Stomach (tissue), 9 donors: Measurements from ENCODE around the gene SUSD2. TPM values are rescaled to one million over a fixed set of nuclear protein-coding genes. Genes with fewer than 3 reads are reported as not detected.

ENCODE experiments used
- DNase-seq, 2 donors: peaks; one replicate each; pipeline versions ENCODE4 v3.0.0 to v3.0.0-alpha.2; 2013 to 2019
- H3K27ac ChIP-seq, 5 donors: fragments of 200-600 bp in 4 of 5; sonication (generic) in 4 of 5; one replicate each; pipeline ENCODE4 v1.5.1; 2013 to 2019; ENCODE audit warnings: mild to moderate bottlenecking in 1 of 5, moderate library complexity in 1 of 5
- H3K27me3 ChIP-seq, 3 donors: fragments of 200-600 bp; sonication (generic); one replicate each; pipeline ENCODE4 v1.5.1; 2017 to 2019; ENCODE audit warnings: mixed run types in 1 of 3
- H3K36me3 ChIP-seq, 4 donors: fragments of 200-600 bp; sonication (generic); 1 replicate in 3 of 4; 2 replicates in 1 of 4; pipeline ENCODE4 v1.5.1; 2016 to 2019
- H3K4me1 ChIP-seq, 4 donors: fragments of 200-600 bp; sonication (generic); one replicate each; pipeline ENCODE4 v1.5.1; 2016 to 2019
- H3K4me3 ChIP-seq, 4 donors: fragments of 200-600 bp; sonication (generic) in 3 of 4; one replicate each; pipeline ENCODE4 v1.5.1; 2016 to 2019; ENCODE audit warnings: mild to moderate bottlenecking in 1 of 4
- H3K9me3 ChIP-seq, 4 donors: fragments of 200-600 bp; sonication (generic); one replicate each; pipeline ENCODE4 v1.5.1; 2016 to 2019
- EP300 ChIP-seq: sonication (generic); formaldehyde crosslinking; IDR thresholded peaks from one replicate; pipeline ENCODE4 v1.6.1; 2017; ENCODE audit warnings: antibody characterized with exemption
- POLR2A ChIP-seq, 4 donors: fragments of 450-650 bp; IDR thresholded peaks; one replicate each; pipeline ENCODE4 v1.6.1; 2016; ENCODE audit warnings: antibody characterized with exemption in 4 of 4, control low read depth in 2 of 4, mild to moderate bottlenecking in 1 of 4, moderate library complexity in 1 of 4
- POLR2AphosphoS5 ChIP-seq, 3 donors: sonication (generic); formaldehyde crosslinking; IDR thresholded peaks; one replicate each; pipeline ENCODE4 v1.6.1; 2016; ENCODE audit warnings: antibody characterized with exemption in 3 of 3
- WGBS, 5 donors: extraction: QIAGEN DNeasy Blood & Tissue Kit in 3 of 5; methylation state at CpG; one replicate each; pipeline versions ENCODE4 v1.1.5 to v1.1.7; 2013 to 2018; 5-methylcytosine and 5-hydroxymethylcytosine counted together
- intact Hi-C: fragments of 100-400 bp; cut with DNase I; formaldehyde crosslinking; loops from one replicate; pipeline ENCODE4 v1.15.1; 2023; ENCODE audit warnings: low total_unique reads
- polyA plus RNA-seq, 3 donors: library from polyadenylated mRNA; stranded (reverse); fragments of 200-250 nt; gene quantifications; one replicate each; pipeline ENCODE4 v1.2.3, GENCODE V29; 2013
- total RNA-seq, 5 donors: library from RNA; depleted of rRNA; stranded (reverse); fragments of >200 nt; gene quantifications; one replicate each; pipeline versions ENCODE4 v1.1.0 to v1.2.3, GENCODE V29; 2014 to 2016
- TF ChIP-seq, protein P1 (sequence below), 7 experiments: fragments of 450-650 bp in 4 of 7; fragments of 200-600 bp in 3 of 7; sonication (generic) in 3 of 7; IDR thresholded peaks; one replicate each; pipeline ENCODE4 v1.5.1; 2016 to 2019; ENCODE audit warnings: antibody characterized with exemption in 7 of 7, control low read depth in 2 of 7, mild to moderate bottlenecking in 1 of 7
- donor health status: healthy with polysubstance abuse.
- donor health status: Bipolar disorder and iron deficiency.
- donor health status: healthy.

The SUSD2 gene
- total and polyA plus RNA-seq, 8 donors: 0.58 to 29.9 (median 4.4) TPM

DNA sequence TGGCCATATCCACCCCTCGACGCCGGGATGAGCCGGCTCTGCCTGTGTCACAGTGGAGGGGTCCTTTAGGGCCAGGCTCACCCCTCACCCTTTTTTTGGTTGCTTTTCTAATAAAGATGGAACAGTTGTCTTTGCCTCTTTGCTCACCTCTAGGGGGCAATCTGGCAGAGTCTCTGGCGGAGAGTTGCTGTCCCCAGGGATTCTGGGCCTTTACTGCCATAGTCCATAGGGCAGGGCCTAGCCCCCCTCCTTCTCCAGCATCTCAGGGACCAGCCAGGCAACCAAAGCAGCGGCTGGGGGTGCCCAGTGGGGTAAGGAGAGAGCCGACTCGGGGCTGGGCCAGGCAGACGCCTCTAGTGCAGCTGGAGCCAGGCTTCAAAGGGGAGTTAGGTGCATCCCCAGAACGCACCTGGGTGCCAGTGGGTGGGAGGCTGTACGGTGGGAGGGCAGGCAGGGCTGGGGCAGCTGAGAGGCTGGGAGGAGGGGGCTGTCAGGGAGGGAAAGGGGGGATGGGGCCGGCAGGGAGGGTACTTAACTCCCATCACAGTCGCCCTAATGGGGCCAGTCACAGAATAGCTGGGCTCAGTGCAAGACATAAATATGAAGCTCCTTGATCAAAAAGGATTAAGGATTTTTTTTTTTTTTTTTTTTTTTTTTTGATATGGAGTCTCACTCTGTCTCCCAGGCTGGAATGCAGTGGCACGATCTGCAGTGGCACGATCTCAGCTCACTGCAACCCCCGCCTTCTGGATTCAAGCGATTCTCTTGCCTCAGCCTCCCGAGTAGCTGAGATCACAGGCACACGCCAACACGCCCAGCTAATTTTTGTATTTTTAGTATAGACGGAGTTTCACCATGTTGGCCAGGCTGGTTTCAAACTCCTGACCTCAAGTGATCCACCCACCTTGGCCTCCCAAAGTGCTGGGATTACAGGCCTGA is 2.5 kb upstream of the SUSD2 start:
- Histone ChIP-seq H3K4me1 (peaks cover 20 to 83% (median 59%) of the 10 kb centered on the region in 4 donors), H3K36me3 (peaks cover 13 to 58% (median 48%) of the 10 kb centered on the region in 4 donors), H3K9me3 (no peaks in the 10 kb centered on the region), H3K27ac (peak overlapping the region in 4 of 5 donors; percentile 7 to 79 (median 57)), H3K27me3 (no peaks in the 10 kb centered on the region), H3K4me3 (no peak overlapping the region)
- no peak for DNase-seq
- WGBS, 5 donors: 83 to 85% (median 85%) methylated on average over 21 of the region's 21 CpGs
- intact Hi-C loops: no loop called here
- TF ChIP-seq POLR2A (IDR thresholded peaks at IDR 0.05) (no peak), POLR2AphosphoS5 (IDR thresholded peaks at IDR 0.05) (no peak), EP300 (no peak)
- TF ChIP-seq, protein P1, sequence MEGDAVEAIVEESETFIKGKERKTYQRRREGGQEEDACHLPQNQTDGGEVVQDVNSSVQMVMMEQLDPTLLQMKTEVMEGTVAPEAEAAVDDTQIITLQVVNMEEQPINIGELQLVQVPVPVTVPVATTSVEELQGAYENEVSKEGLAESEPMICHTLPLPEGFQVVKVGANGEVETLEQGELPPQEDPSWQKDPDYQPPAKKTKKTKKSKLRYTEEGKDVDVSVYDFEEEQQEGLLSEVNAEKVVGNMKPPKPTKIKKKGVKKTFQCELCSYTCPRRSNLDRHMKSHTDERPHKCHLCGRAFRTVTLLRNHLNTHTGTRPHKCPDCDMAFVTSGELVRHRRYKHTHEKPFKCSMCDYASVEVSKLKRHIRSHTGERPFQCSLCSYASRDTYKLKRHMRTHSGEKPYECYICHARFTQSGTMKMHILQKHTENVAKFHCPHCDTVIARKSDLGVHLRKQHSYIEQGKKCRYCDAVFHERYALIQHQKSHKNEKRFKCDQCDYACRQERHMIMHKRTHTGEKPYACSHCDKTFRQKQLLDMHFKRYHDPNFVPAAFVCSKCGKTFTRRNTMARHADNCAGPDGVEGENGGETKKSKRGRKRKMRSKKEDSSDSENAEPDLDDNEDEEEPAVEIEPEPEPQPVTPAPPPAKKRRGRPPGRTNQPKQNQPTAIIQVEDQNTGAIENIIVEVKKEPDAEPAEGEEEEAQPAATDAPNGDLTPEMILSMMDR (IDR thresholded peaks at IDR 0.05): no peak

DNA sequence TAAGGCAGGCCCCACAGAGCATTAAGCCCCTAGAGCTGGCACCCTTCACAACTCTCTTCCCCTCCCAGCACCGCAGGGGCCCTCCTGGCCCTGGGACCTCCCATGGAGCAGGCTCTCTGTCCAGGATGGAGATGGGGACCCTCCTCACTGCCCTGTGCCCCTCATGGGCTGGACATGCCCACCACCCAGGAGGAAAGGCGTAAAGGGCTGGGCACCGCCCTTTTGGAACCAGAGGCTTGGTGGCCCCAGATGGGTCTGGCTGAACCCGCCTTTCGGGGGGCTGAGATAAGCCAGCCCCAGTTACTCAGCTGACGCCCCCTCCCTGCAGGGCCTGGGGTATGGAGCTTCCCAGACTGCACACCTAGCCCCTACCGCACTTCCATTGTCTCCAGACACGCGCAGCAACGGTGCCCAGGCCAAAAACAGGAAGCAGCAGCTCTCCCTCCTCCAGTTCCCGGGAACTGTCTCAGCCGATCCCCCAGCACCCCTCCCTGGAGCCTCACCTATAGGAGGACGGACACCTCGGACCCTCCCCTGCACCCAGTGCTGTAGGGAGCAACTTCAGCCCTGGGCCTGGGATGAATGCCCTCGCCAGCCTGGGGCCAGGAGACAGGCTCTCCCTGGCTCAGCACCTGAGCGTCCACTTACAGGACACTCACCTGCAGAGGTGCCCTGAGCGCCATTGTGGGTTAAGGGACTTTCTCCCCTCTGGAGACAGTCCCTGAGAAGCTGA is 1.6 kb upstream of the SUSD2 start:
- peaks cover 25 to 85% (median 63%) of the 10 kb centered on the region in 4 donors for H3K4me1 ChIP-seq
- peak overlapping the region in 4 of 5 donors; percentile 7 to 79 (median 46) for H3K27ac ChIP-seq
- no peak overlapping the region for H3K4me3 ChIP-seq
- WGBS, 5 donors: 78 to 83% (median 81%) methylated on average over 10 to 17 of the region's 17 CpGs
- no peaks in the 10 kb centered on the region for H3K27me3 ChIP-seq
- no peak for TF ChIP-seq EP300
- TF ChIP-seq, protein P1 (IDR thresholded peaks at IDR 0.05): no peak
- TF ChIP-seq POLR2AphosphoS5 (IDR thresholded peaks at IDR 0.05): no peak
- TF ChIP-seq POLR2A (IDR thresholded peaks at IDR 0.05): no peak
- DNase-seq: no peak
- intact Hi-C loops: loop anchor here (10.0 kb wide), 1 partner anchor 65 kb away; the partner anchor contains the start of gene GGT5
- peaks cover 13 to 49% (median 39%) of the 10 kb centered on the region in 4 donors for H3K36me3 ChIP-seq
- no peaks in the 10 kb centered on the region for H3K9me3 ChIP-seq

DNA sequence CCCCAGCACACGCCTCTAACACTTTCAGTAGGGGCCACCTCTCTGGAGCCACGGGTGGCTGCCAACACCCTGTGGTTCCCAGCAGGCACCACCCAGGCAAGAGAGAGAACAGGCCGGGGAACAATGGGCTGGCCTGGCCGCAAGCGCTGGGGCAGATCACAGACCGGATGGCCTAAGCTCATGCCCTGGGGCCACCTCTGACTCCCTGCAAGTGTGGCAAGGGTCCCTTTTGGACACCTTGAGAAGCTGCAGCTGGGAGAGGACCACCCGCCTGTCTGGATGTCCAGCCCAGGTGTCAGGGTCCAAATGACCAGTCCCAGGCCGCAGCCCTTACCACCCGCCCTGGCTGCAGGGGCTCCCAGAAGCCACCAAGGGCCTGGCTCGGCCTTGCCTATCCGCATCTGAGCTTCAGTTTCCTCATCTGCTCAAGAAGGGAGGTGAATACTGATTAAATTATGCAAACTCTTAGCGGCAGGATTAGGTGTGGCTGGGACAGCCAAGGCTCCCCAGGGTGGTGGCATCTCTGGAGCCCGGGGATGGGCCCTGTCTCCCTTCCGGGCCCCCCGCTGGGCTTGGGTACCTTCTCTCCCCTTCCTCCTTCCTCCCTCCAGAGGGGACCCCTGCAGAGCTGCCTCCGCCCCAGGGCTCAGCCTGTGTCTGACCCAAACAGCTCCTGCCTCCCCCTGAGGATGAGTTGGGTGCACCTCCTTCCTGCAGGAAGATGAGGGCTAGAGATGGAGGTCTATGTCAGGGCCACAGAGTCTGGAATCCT is 785 bp upstream of the SUSD2 start:
- DNase-seq: no peak
- H3K4me1 ChIP-seq: peaks cover 25 to 77% (median 56%) of the 10 kb centered on the region in 4 donors
- TF ChIP-seq POLR2AphosphoS5 (IDR thresholded peaks at IDR 0.05): no peak
- TF ChIP-seq, protein P1 (IDR thresholded peaks at IDR 0.05): no peak
- TF ChIP-seq POLR2A (IDR thresholded peaks at IDR 0.05): no peak
- no peak for TF ChIP-seq EP300
- no peak overlapping the region for H3K4me3 ChIP-seq
- H3K27ac ChIP-seq: peak overlapping the region in 4 of 5 donors; percentile 22 to 79 (median 51)
- intact Hi-C loops: loop anchor here (10.0 kb wide), 1 partner anchor 64 kb away; the partner anchor contains the start of gene GGT5
- H3K36me3 ChIP-seq: peaks cover 13 to 42% (median 37%) of the 10 kb centered on the region in 4 donors
- 58 to 75% (median 70%) methylated on average over 12 to 16 of the region's 16 CpGs for WGBS, 5 donors
- no peaks in the 10 kb centered on the region for H3K9me3 ChIP-seq
- no peaks in the 10 kb centered on the region for H3K27me3 ChIP-seq
